Panc1 (cell line): ENCODE results near the gene GPR89B.

Source experiments
- CTCF ChIP-seq: fragments of 450-650 bp; IDR thresholded peaks from 2 replicates; pipeline ENCODE4 v1.5.1; 2017; ENCODE audit warnings: mild to moderate bottlenecking
- POLR2AphosphoS5 ChIP-seq: IDR thresholded peaks from 2 replicates; pipeline ENCODE4 v1.6.1; 2012; ENCODE audit warnings: mild to moderate bottlenecking, low read depth, low read length, moderate library complexity
- TF ChIP-seq, protein P1 (sequence below), 2 experiments: IDR thresholded peaks; 2 replicates each; pipeline ENCODE4 v1.6.1; 2011 to 2012; ENCODE audit warnings: low read depth in 2 of 2, control low read depth in 1 of 2, low read length in 1 of 2, mild to moderate bottlenecking in 1 of 2, moderate library complexity in 1 of 2; ENCODE audit not compliant: insufficient read depth in 1 of 2

- TF ChIP-seq CTCF (peak; percentile 82), POLR2AphosphoS5 (no peak)
- TF ChIP-seq, protein P1, sequence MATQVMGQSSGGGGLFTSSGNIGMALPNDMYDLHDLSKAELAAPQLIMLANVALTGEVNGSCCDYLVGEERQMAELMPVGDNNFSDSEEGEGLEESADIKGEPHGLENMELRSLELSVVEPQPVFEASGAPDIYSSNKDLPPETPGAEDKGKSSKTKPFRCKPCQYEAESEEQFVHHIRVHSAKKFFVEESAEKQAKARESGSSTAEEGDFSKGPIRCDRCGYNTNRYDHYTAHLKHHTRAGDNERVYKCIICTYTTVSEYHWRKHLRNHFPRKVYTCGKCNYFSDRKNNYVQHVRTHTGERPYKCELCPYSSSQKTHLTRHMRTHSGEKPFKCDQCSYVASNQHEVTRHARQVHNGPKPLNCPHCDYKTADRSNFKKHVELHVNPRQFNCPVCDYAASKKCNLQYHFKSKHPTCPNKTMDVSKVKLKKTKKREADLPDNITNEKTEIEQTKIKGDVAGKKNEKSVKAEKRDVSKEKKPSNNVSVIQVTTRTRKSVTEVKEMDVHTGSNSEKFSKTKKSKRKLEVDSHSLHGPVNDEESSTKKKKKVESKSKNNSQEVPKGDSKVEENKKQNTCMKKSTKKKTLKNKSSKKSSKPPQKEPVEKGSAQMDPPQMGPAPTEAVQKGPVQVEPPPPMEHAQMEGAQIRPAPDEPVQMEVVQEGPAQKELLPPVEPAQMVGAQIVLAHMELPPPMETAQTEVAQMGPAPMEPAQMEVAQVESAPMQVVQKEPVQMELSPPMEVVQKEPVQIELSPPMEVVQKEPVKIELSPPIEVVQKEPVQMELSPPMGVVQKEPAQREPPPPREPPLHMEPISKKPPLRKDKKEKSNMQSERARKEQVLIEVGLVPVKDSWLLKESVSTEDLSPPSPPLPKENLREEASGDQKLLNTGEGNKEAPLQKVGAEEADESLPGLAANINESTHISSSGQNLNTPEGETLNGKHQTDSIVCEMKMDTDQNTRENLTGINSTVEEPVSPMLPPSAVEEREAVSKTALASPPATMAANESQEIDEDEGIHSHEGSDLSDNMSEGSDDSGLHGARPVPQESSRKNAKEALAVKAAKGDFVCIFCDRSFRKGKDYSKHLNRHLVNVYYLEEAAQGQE (IDR thresholded peaks at IDR 0.05; ENCODE audit: insufficient read depth in 1 of 2, low read depth in 2 of 2, low read length in 1 of 2): no peak
These were observed 37.9 kb upstream of the GPR89B start for GRCh38 chr1:147890177-147890790.
